Measurements from ENCODE around the gene PLEKHG5.
A peak's percentile ranks its signal among the peaks of the same experiment; 100 is the strongest.

PLEKHG5 gene

DNA sequence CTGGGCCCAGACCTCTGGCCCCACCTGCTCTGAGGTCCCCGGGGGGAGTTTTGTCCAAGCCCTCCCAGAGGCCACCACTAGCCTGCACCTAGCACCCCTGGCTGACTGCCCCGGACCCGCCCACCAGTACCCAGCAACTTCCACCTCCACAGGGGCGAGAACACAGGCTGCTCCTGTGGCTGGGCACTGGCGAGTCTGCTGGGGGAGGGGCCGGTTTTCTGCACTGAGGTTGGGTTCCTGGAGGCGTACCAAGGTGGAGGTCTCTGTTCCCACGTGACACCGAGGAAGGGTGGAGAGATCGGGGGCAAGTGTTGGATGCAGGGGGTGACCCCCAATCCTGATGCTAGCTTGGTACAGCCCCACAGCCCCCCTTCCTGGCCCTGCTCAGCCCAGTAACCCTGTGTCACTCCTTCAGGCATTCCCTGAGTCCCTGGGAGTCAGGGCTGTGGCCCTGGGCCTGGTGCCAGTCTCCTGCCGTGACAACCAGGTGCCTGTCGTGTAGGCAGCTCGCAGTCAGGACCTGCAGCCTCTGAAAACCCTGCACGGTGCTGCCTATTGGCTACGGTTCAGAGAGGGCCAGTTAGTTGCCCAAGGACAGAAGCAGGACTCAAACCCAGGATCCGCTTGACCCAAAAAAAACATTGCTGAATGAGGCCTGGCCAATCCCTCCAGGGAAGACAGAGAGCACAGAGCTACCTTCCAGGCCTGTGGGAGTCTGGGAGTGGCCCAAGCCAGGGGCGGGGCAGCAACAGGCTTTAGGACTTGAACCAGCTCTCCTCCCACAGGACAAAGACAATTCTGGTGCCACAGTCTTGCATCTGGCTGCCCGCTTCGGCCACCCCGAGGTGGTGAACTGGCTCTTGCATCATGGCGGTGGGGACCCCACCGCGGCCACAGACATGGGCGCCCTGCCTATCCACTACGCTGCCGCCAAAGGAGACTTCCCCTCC lies 63.8 kb downstream of the PLEKHG5 start:
- DNase-seq (ENCODE audit: low read depth in 2 of 2, low spot score in 1 of 2) = no peak

- no peak for DNase-seq (ENCODE audit: low read depth in 2 of 2, low spot score in 1 of 2)
Measured at GRCh38 chr1:6426972-6427350, 64.5 kb downstream of the PLEKHG5 start.

DNA sequence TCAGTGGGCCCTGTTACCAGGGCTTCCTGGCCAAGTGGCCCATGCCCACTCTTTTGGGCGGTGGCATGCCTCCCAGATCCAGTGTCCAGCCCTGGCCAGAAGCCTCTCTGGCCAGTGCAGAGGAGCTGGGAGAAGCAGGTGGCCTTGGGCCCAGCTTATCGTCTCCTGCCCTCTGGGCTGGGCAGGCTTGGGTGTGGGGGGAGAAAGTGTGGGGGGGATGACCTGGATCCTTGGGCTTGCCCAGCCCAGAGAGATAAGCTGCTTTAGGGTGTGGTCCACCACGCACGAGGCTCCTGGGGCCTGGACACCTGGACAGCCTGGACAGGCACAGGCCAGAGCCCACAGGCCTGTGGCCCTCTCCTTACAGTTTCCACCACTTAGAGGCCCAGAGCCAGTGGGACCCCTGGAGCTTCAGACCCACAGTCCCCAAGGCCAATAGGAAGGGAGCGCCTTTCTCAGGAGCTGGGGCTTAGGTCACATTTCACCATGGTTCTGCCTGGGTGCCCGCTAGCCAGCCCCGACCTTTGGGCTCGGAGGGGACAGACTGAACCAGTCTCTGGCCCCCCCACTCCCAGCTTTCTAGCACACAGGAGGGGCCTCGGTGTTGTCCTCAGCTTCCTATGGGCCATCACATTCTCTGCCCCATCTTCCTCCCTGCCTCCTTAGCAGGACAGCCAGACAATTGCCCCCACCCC lies 65.0 kb downstream of the PLEKHG5 start:
- DNase-seq (ENCODE audit: low read depth in 2 of 2, low spot score in 1 of 2) = no peak

DNA sequence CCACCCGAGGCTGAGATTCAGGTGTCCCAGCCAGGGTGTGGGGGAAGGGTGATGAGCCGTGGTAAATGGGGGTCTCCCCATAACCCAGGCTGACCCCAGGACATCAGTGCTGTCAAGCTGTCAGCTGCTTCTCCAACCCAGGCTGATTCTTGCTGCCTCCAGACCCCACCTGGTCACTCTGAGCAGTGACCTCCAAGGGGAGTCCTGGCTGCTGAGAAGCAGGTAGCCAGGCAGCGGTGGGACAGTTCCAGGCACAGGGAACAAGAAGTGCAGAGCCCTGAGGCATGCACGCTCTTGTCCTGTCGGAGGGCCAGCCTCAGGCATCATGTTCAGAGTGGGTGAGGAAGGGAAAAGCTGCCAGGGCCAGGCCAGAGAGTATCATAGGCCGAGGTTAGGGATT lies 65.8 kb downstream of the PLEKHG5 start:
- no peak for DNase-seq (ENCODE audit: low read depth in 2 of 2, low spot score in 1 of 2)

GRCh38 chr1:6424619-6425593 lies 66.6 kb downstream of the PLEKHG5 start, which contains the start of gene ESPN:
ESPN (plus strand) TSS chr1:6424776; CDS start chr1:6424956, 180 bp downstream.
- no peak for DNase-seq (ENCODE audit: low read depth in 2 of 2, low spot score in 1 of 2)

- DNase-seq (ENCODE audit: low read depth in 2 of 2, low spot score in 1 of 2) = no peak
Measured at GRCh38 chr1:6424000-6424565, 67.4 kb downstream of the PLEKHG5 start.

DNA sequence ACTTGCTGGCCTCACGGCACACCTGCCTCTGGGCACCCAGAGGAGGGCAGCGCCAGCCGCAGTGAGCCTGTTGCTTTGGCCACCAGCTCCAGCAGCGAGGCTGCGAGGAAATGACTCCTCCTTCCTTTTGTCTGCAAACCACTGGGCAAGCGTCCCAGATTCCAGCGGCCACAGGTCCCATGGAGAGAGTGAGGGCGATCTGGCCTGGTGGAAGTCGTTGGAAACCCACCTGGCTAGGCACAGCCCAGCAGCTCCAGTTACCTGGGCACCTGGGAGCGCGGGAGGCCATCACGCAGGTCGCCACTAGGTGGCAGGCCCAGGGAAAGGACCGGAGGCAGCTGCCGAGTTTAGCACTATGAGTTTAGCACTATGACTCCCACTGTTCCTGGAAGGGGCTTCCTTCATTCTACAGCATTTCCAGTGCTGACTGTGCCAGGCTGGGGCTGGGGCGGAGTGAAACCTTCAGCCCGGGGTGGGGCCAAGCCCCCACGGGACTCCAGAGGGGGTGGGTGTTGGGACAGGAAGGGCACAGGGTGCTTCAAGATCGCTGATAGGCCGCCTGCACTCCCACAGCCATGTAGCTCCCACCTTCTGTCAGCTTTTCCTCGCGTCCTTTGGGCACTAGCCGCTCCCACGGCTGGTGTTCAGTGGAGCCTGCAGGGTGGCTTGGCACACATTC lies 68.0 kb downstream of the PLEKHG5 start:
- DNase-seq (ENCODE audit: low read depth in 2 of 2, low spot score in 1 of 2) = peak in 1 of 2 donors; percentile 55

- no peak for DNase-seq (ENCODE audit: low read depth in 2 of 2, low spot score in 1 of 2)
Measured at GRCh38 chr1:6421266-6421665, 70.2 kb downstream of the PLEKHG5 start.

DNA sequence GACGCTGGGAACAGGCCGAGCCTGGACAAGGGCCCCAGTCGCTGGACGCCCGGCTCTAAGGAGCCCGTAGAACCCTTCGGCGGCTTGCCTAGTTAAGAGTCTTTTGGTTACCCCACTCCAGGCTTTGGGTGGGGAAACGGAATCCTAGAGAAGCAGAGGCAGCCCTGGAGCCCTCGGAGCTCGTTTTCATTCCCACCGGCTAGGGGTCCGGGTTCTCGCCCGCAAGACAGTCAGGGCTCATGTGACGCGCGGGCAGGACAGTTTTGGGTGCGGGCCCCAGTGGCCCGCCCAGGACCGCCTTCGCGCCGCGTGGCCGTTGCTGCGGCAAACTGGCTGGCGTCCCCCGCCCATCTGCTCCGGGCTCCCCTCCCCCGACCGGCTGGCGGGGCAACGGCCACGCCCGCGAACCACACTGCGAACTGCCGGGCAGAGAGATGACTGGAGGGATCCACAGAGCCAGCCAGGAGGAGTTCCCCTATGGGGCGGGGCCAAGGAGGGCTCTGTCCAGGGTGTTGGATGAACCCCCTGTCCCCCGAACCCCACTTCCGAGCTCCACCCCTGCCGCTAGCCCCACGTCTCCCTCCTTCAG lies 70.9 kb downstream of the PLEKHG5 start:
- no peak for DNase-seq (ENCODE audit: low read depth in 2 of 2, low spot score in 1 of 2)

DNA sequence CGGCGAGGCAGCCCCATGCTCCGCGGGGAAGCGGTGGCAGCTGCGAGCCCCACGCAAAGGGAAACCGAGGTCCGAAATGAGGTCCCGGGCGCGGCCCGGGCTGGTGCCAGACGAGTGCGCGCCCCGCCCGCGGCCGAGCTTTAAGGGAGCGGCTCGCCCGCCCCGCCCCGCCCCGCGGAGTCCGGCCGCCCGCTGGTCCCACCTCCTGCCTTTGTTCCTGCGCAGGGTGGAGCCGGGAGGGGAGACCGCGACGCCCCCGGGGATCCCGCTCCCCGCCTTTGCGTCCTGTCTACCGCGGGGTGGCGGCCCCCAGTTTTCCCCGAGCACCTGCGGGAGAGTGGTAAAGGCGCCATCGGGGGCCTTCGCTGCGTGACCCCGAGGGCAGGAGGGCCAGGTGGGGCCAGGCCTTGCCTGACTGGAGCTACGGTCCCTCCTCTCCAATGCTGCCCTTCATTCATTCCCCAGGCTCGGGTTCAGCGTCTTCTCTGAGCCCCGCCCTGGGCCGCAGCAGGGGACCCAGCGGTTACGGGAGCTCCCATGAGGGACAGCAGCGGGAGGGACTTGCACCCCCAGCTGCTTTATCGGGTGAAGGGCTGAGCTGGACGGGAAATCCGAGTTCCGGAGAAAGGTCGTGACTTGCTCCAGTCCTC lies 71.5 kb downstream of the PLEKHG5 start, which contains the start of gene HES2:
HES2 (minus strand) TSS at position 116 of the 650 bp plus-strand sequence; CDS start at position 17, 99 bp downstream.
- no peak for DNase-seq (ENCODE audit: low read depth in 2 of 2, low spot score in 1 of 2)

DNA sequence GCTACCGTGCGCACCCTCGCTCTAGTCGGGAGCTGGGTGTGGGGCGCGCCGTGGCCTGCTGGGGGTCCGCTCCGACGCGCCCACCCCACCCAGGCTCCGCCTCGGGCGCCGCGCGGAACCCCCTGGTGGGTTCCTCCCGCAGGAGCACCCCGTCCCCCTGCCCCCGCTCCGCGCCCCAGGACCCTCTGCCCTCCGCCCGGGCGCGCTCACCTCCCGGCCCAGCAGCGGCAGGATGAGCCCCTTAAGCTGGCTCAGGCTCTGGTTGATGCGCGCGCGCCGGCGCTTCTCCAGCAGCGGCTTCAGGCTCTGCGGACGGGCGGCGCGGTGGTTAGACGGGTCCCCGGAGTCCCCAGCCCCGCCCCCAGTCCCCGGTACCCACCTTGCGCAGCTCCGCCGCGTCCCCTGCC lies 72.1 kb downstream of the PLEKHG5 start:
- no peak for DNase-seq (ENCODE audit: low read depth in 2 of 2, low spot score in 1 of 2)

GRCh38 chr1:6418668-6419396 lies 72.6 kb downstream of the PLEKHG5 start:
- no peak for DNase-seq (ENCODE audit: low read depth in 2 of 2, low spot score in 1 of 2)

DNA sequence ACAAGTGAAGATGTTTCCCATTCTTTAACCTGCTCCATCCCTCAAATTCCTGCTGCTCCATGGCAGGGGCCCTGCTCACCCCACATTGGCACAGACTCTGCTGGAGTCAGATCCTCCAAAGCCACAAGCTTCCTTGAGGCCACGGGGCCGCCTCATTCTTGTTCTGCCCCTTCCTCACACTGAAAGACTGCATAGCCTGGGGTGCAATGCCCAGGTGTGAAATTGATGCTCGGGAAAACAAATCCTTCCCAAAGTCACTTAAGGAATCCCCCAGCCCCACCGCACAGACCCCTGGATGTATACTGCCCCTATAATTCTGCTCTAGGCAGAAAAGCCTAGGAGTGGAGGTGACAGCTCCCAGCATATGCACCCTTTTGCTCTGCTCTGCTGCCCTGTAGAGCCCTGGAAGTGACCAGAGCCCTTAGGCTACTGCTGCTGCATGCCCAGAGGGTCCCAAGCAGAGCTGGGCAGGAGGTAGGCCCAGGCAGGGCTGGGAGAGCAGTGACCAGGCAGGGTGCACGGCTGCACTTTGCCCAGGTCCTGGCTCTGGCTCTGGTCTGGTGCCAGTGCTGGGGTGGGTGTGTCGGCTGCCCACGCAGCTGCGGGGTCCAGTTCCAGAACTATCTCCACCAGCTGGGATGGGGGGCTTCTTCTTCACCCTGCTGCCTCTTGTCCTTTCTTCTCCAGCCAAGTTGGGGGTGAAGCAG lies 73.4 kb downstream of the PLEKHG5 start:
- DNase-seq (ENCODE audit: low read depth in 2 of 2, low spot score in 1 of 2) = no peak
